Inflammatory macrophage treated with lipopolysaccharide for 4 hours (primary cell): ENCODE data around the gene ERN1.
"Not testable (repeated sequence)": the region's sequence is repeated elsewhere in the genome, so short reads cannot be mapped to it uniquely, and the experiment has no call there.

Source experiments
- DNase-seq: peaks from one replicate; pipeline ENCODE4 v3.0.0-alpha.2; 2020

The ERN1 gene

GRCh38 chr17:64022611-64023063 is 107.3 kb downstream of the ERN1 start:
- no peak for DNase-seq

- peak; percentile 81 for DNase-seq
Measured at GRCh38 chr17:64020056-64020766, 109.7 kb downstream of the ERN1 start, which contains the start of gene ICAM2. Gene ICAM2, minus strand, starts transcription at chr17:64020633. Its CDS starts 13,942 bp downstream, at chr17:64006691.

GRCh38 chr17:64019551-64019961 is 110.4 kb downstream of the ERN1 start:
- DNase-seq = not testable (repeated sequence)

- peak; percentile 39 for DNase-seq
Measured at GRCh38 chr17:64017381-64017980, 112.5 kb downstream of the ERN1 start.

GRCh38 chr17:64016974-64017373 is 113.0 kb downstream of the ERN1 start:
- no peak for DNase-seq

GRCh38 chr17:64016231-64016784 is 113.6 kb downstream of the ERN1 start:
- DNase-seq = no peak

GRCh38 chr17:64015447-64015846 is 114.5 kb downstream of the ERN1 start:
- no peak for DNase-seq

GRCh38 chr17:64009571-64010402 is 120.2 kb downstream of the ERN1 start:
- DNase-seq = peak; percentile 86

GRCh38 chr17:64008830-64009229 is 121.1 kb downstream of the ERN1 start:
- DNase-seq = no peak

GRCh38 chr17:64008346-64008745 is 121.6 kb downstream of the ERN1 start:
- DNase-seq = no peak

GRCh38 chr17:64007838-64008282 is 122.1 kb downstream of the ERN1 start:
- DNase-seq = no peak

- not testable (repeated sequence) for DNase-seq
Measured at GRCh38 chr17:64007089-64007837, 122.7 kb downstream of the ERN1 start.

- DNase-seq = no peak
Measured at GRCh38 chr17:64006361-64007088, 123.4 kb downstream of the ERN1 start.

GRCh38 chr17:64005734-64006167 is 124.2 kb downstream of the ERN1 start:
- DNase-seq = no peak

- DNase-seq = no peak
Measured at GRCh38 chr17:64004903-64005733, 124.8 kb downstream of the ERN1 start.

- no peak for DNase-seq
Measured at GRCh38 chr17:64004218-64004770, 125.7 kb downstream of the ERN1 start.

GRCh38 chr17:64003526-64004121 is 126.3 kb downstream of the ERN1 start:
- no peak for DNase-seq

GRCh38 chr17:64002658-64003525 is 127.1 kb downstream of the ERN1 start:
- DNase-seq = no peak
